IMR-90 (cell line): ENCODE measurements around the gene HPCAL4. TPM values are rescaled to one million over a fixed set of nuclear protein-coding genes. Genes with fewer than 3 reads are reported as not detected.

Source experiments
- ATAC-seq: fragments of 200-7000 bp; cut with Tn5 transposase; 2 replicates; pipeline ENCODE4 v1.9.1; 2020; ENCODE audit warnings: low read depth, mild to moderate bottlenecking, moderate library complexity
- BruUV-seq: library from RNA; stranded (reverse); fragments of 400-500 nt; replicated peaks from 2 replicates; lab custom pipeline; 2021; lab: Mats Ljungman, UMichigan
- CTCF ChIA-PET: fragments of 300-600 bp; formaldehyde crosslinking; extraction: SDS; loops from one replicate; lab custom pipeline; 2021; ENCODE audit warnings: antibody characterized with exemption; lab: Yijun Ruan, JAX
- POLR2A ChIA-PET: fragments of 300-600 bp; sonication (Branson Sonifier 250); formaldehyde crosslinking; loops from one replicate; lab custom pipeline; 2022; ENCODE audit warnings: antibody characterized with exemption; ENCODE audit not compliant: unreplicated experiment; lab: Charles Lee
- DNase-seq: peaks from one replicate; pipeline ENCODE4 v3.0.0; 2013
- H2AFZ ChIP-seq: replicated peaks from 2 replicates; pipeline ENCODE3; 2013; ENCODE audit warnings: low read length, mild to moderate bottlenecking; ENCODE audit not compliant: poor library complexity
- H2AK5ac ChIP-seq: 2 replicates; pipeline ENCODE4 v1.6.1; 2013; ENCODE audit warnings: low read depth, low read length, inconsistent platforms
- H2AK9ac ChIP-seq: replicated peaks from 2 replicates; pipeline ENCODE3; 2013; ENCODE audit warnings: mild to moderate bottlenecking, low read depth, low read length, moderate library complexity; ENCODE audit not compliant: poor library complexity
- H2BK120ac ChIP-seq: 2 replicates; pipeline ENCODE4 v1.6.1; 2013; ENCODE audit warnings: low read depth, low read length, inconsistent platforms
- H2BK15ac ChIP-seq: 3 replicates; pipeline ENCODE4 v1.6.1; 2013; ENCODE audit warnings: low read depth, low read length, inconsistent platforms
- H2BK20ac ChIP-seq: 2 replicates; pipeline ENCODE4 v1.6.1; 2013; ENCODE audit warnings: low read depth, mild to moderate bottlenecking, inconsistent platforms, low read length, moderate library complexity
- H2BK5ac ChIP-seq: 2 replicates; pipeline ENCODE4 v1.6.1; 2013; ENCODE audit warnings: mild to moderate bottlenecking, low read depth, low read length, inconsistent platforms; ENCODE audit not compliant: poor library complexity, severe bottlenecking
- H3K14ac ChIP-seq: replicated peaks from 2 replicates; pipeline ENCODE4 v1.6.1; 2013; ENCODE audit warnings: low read depth, low read length, inconsistent platforms
- H3K18ac ChIP-seq: 2 replicates; pipeline ENCODE4 v1.6.1; 2013; ENCODE audit warnings: low read depth, low read length, control low read depth
- H3K23ac ChIP-seq: 2 replicates; pipeline ENCODE4 v1.6.1; 2013; ENCODE audit warnings: low read depth, low read length, inconsistent platforms
- H3K27ac ChIP-seq: 2 replicates; pipeline ENCODE4 v1.5.1; 2013; ENCODE audit warnings: mild to moderate bottlenecking, control low read depth, low read length; ENCODE audit not compliant: insufficient read depth
- H3K27me3 ChIP-seq: 2 replicates; pipeline ENCODE4 v1.6.1; 2013; ENCODE audit warnings: low read length; ENCODE audit not compliant: control insufficient read depth, insufficient read depth
- H3K36me3 ChIP-seq: 2 replicates; pipeline ENCODE4 v1.6.1; 2013; ENCODE audit warnings: low read length, mixed read lengths; ENCODE audit not compliant: control insufficient read depth, insufficient read depth
- H3K4ac ChIP-seq: 2 replicates; pipeline ENCODE4 v1.6.1; 2013; ENCODE audit warnings: low read depth, low read length, inconsistent platforms
- H3K4me1 ChIP-seq: 2 replicates; pipeline ENCODE4 v1.6.1; 2013; ENCODE audit warnings: low read length, mixed read lengths; ENCODE audit not compliant: control insufficient read depth, insufficient read depth
- H3K4me2 ChIP-seq: 2 replicates; pipeline ENCODE4 v1.6.1; 2013; ENCODE audit warnings: low read depth, mild to moderate bottlenecking, control low read depth, low read length, moderate library complexity
- H3K4me3 ChIP-seq: 2 replicates; pipeline ENCODE4 v1.5.1; 2013; ENCODE audit warnings: low read depth, mild to moderate bottlenecking, control low read depth, low read length, moderate library complexity; ENCODE audit not compliant: insufficient read depth
- H3K56ac ChIP-seq: 2 replicates; pipeline ENCODE4 v1.6.1; 2013; ENCODE audit warnings: low read length, inconsistent platforms; ENCODE audit not compliant: insufficient read depth; ENCODE audit errors: extremely low read depth
- H3K79me1 ChIP-seq, 2 experiments: 2 replicates each; pipeline ENCODE4 v1.6.1; 2013; ENCODE audit warnings: low read length in 2 of 2, inconsistent platforms in 1 of 2, low read depth in 1 of 2
- H3K9ac ChIP-seq: 2 replicates; pipeline ENCODE4 v1.6.1; 2013; ENCODE audit warnings: low read depth, low read length, control low read depth
- H3K9me1 ChIP-seq: 2 replicates; pipeline ENCODE4 v1.6.1; 2013; ENCODE audit warnings: low read length, inconsistent platforms; ENCODE audit not compliant: insufficient read depth
- H3K9me3 ChIP-seq: 2 replicates; pipeline ENCODE4 v1.6.1; 2013; ENCODE audit warnings: low read length; ENCODE audit not compliant: control insufficient read depth, insufficient read depth
- H4K20me1 ChIP-seq: 2 replicates; pipeline ENCODE4 v1.6.1; 2013; ENCODE audit warnings: low read length, inconsistent platforms; ENCODE audit not compliant: insufficient read depth
- H4K5ac ChIP-seq: 2 replicates; pipeline ENCODE4 v1.6.1; 2013; ENCODE audit warnings: mild to moderate bottlenecking, low read depth, low read length, control low read depth
- H4K8ac ChIP-seq, 2 experiments: 2 replicates each; pipeline ENCODE4 v1.6.1; 2013; ENCODE audit warnings: low read depth in 2 of 2, low read length in 2 of 2, control low read depth in 1 of 2, inconsistent platforms in 1 of 2
- H4K91ac ChIP-seq: 2 replicates; pipeline ENCODE4 v1.6.1; 2013; ENCODE audit warnings: low read depth, low read length, inconsistent platforms; ENCODE audit not compliant: insufficient read depth
- BHLHE40 ChIP-seq: fragments of 150-350 bp; IDR thresholded peaks from 2 replicates; pipeline ENCODE4 v1.6.1; 2016; ENCODE audit warnings: mild to moderate bottlenecking, low read depth, low read length
- CEBPB ChIP-seq: IDR thresholded peaks from 2 replicates; pipeline ENCODE4 v1.6.1; 2012; ENCODE audit warnings: low read depth, low read length, improper control_type of control experiment
- CHD1 ChIP-seq: IDR thresholded peaks from 2 replicates; pipeline ENCODE4 v1.6.1; 2012; ENCODE audit warnings: low read depth, low read length, improper control_type of control experiment
- FOS ChIP-seq: fragments of 150-350 bp; IDR thresholded peaks from 2 replicates; pipeline ENCODE4 v1.6.1; 2016; ENCODE audit warnings: low read depth, low read length
- MAFK ChIP-seq: IDR thresholded peaks from 2 replicates; pipeline ENCODE4 v1.6.1; 2012; ENCODE audit warnings: low read depth, low read length, improper control_type of control experiment
- MAZ ChIP-seq: IDR thresholded peaks from 2 replicates; pipeline ENCODE4 v1.6.1; 2012; ENCODE audit warnings: low read depth, mild to moderate bottlenecking, low read length, improper control_type of control experiment, moderate library complexity, borderline replicate concordance
- MXI1 ChIP-seq: IDR thresholded peaks from 2 replicates; pipeline ENCODE4 v1.6.1; 2012; ENCODE audit warnings: low read depth, mild to moderate bottlenecking, low read length, moderate library complexity, borderline replicate concordance
- NFE2L2 ChIP-seq: fragments of 150-350 bp; IDR thresholded peaks from 2 replicates; pipeline ENCODE4 v1.6.1; 2016; ENCODE audit warnings: low read depth, mild to moderate bottlenecking, low read length
- POLR2A ChIP-seq: IDR thresholded peaks from 2 replicates; pipeline ENCODE4 v1.6.1; 2012; ENCODE audit warnings: mild to moderate bottlenecking, low read depth, low read length
- RAD21 ChIP-seq: IDR thresholded peaks from 2 replicates; pipeline ENCODE4 v1.6.1; 2012; ENCODE audit warnings: low read length, improper control_type of control experiment
- RCOR1 ChIP-seq: IDR thresholded peaks from 2 replicates; pipeline ENCODE4 v1.6.1; 2012; ENCODE audit warnings: mild to moderate bottlenecking, low read length, improper control_type of control experiment; ENCODE audit not compliant: insufficient replicate concordance
- RFX5 ChIP-seq: IDR thresholded peaks from 2 replicates; pipeline ENCODE4 v1.8.0; 2012; ENCODE audit warnings: low read depth, mild to moderate bottlenecking, low read length, moderate library complexity
- SMC3 ChIP-seq: fragments of 150-350 bp; IDR thresholded peaks from 2 replicates; pipeline ENCODE4 v1.6.1; 2016; ENCODE audit warnings: low read depth, mild to moderate bottlenecking, antibody characterized with exemption, low read length, moderate library complexity
- WGBS, 2 experiments: methylation state at CpG; one replicate each; pipeline versions ENCODE4 v1.1.5 to v1.1.7; 2013; ENCODE audit warnings: missing lambda C conversion rate in 2 of 2; ENCODE audit not compliant: insufficient read length in 1 of 2; ENCODE audit errors: extremely low coverage in 2 of 2; 5-methylcytosine and 5-hydroxymethylcytosine counted together
- dilution Hi-C: fragments of 300-500 bp; cut with HindIII; formaldehyde crosslinking; loops from one replicate; pipeline ENCODE4 v1.14.3; 2018; ENCODE audit warnings: low sequenced_read_pairs; ENCODE audit not compliant: unreplicated experiment
- in situ Hi-C: fragments of 300-500 bp; cut with MboI; formaldehyde crosslinking; loops from 3 replicates; pipeline ENCODE4 v1.14.3; 2019; ENCODE audit warnings: low sequenced_read_pairs, inconsistent platforms, mixed read lengths
- intact Hi-C: fragments of 100-400 bp; cut with micrococcal nuclease; formaldehyde crosslinking; loops from 2 replicates; pipeline ENCODE4 v1.10.0; 2022
- polyA plus RNA-seq, 3 experiments: library from polyadenylated mRNA; depleted of rRNA; stranded (reverse); fragments of >200 nt; gene quantifications; 2 replicates each; pipeline ENCODE4 v1.2.3, GENCODE V29; 2012; ENCODE audit warnings: low replicate concordance in 1 of 3
- total RNA-seq: library from RNA; depleted of rRNA; stranded (reverse); fragments of >200 nt; gene quantifications from 2 replicates; pipeline ENCODE4 v1.2.3, GENCODE V29; 2012
- TF ChIP-seq, protein P1 (sequence below): conservative IDR thresholded peaks from 2 replicates; pipeline ENCODE4 v1.5.1; 2012; ENCODE audit warnings: mild to moderate bottlenecking, low read depth, low read length, improper control_type of control experiment
- TF ChIP-seq, protein P2 (sequence below): fragments of 150-350 bp; IDR thresholded peaks from 2 replicates; pipeline ENCODE4 v1.6.1; 2017; ENCODE audit warnings: mild to moderate bottlenecking, antibody characterized with exemption, low read length, low read depth
- TF ChIP-seq, protein P3 (sequence below): fragments of 150-350 bp; IDR thresholded peaks from 2 replicates; pipeline ENCODE4 v1.6.1; 2016; ENCODE audit warnings: low read depth, mild to moderate bottlenecking, low read length, moderate library complexity, borderline replicate concordance

Gene HPCAL4
- total and polyA plus RNA-seq, 2 of the 4 experiments (the other 2 are of a cell fraction) = 0.02 TPM; not detected in 1

DNA sequence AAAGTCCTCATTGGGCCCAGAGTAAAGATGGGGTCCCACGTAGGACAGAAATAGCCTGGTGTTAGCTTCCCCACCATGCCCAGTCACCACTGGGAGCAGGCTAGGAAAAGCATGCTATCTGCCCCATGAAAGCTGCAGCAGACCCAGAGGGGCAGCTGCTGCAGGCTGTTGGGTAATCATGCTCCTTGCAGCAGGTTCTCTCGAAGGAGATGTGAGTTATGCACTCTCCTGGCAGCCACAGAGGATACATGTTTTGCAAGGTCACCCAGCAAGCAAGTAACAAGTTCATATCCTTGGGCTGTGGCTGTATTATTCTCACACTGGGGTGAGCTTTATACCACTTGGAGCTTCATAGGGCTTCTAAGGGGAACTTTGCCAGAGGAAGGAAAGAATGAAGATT lies 42.7 kb downstream of the HPCAL4 start:
- no peak for ATAC-seq
- H4K5ac ChIP-seq = no peak overlapping the region
- H3K4me2 ChIP-seq = no peak overlapping the region
- no peak overlapping the region for H2AFZ ChIP-seq
- TF ChIP-seq RCOR1 = no peak
- TF ChIP-seq RFX5 = no peak
- TF ChIP-seq SMC3 = no peak
- TF ChIP-seq BHLHE40 = no peak
- no peak for TF ChIP-seq MAFK
- no peak for TF ChIP-seq CHD1
- TF ChIP-seq NFE2L2 = no peak
- no peak for TF ChIP-seq RAD21
- TF ChIP-seq, protein P1, sequence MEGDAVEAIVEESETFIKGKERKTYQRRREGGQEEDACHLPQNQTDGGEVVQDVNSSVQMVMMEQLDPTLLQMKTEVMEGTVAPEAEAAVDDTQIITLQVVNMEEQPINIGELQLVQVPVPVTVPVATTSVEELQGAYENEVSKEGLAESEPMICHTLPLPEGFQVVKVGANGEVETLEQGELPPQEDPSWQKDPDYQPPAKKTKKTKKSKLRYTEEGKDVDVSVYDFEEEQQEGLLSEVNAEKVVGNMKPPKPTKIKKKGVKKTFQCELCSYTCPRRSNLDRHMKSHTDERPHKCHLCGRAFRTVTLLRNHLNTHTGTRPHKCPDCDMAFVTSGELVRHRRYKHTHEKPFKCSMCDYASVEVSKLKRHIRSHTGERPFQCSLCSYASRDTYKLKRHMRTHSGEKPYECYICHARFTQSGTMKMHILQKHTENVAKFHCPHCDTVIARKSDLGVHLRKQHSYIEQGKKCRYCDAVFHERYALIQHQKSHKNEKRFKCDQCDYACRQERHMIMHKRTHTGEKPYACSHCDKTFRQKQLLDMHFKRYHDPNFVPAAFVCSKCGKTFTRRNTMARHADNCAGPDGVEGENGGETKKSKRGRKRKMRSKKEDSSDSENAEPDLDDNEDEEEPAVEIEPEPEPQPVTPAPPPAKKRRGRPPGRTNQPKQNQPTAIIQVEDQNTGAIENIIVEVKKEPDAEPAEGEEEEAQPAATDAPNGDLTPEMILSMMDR = no peak
- TF ChIP-seq, protein P2, sequence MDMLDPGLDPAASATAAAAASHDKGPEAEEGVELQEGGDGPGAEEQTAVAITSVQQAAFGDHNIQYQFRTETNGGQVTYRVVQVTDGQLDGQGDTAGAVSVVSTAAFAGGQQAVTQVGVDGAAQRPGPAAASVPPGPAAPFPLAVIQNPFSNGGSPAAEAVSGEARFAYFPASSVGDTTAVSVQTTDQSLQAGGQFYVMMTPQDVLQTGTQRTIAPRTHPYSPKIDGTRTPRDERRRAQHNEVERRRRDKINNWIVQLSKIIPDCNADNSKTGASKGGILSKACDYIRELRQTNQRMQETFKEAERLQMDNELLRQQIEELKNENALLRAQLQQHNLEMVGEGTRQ = no peak
- no peak for TF ChIP-seq CEBPB
- TF ChIP-seq MAZ = no peak
- no peak for TF ChIP-seq FOS
- no peak for TF ChIP-seq MXI1
- no peak for TF ChIP-seq POLR2A
- TF ChIP-seq, protein P3, sequence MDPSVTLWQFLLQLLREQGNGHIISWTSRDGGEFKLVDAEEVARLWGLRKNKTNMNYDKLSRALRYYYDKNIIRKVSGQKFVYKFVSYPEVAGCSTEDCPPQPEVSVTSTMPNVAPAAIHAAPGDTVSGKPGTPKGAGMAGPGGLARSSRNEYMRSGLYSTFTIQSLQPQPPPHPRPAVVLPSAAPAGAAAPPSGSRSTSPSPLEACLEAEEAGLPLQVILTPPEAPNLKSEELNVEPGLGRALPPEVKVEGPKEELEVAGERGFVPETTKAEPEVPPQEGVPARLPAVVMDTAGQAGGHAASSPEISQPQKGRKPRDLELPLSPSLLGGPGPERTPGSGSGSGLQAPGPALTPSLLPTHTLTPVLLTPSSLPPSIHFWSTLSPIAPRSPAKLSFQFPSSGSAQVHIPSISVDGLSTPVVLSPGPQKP = no peak
- H3K79me1 ChIP-seq = no peaks in the 10 kb centered on the region
- H2BK20ac ChIP-seq = no peak overlapping the region
- H3K14ac ChIP-seq = no peak overlapping the region
- no peak overlapping the region for H3K4me3 ChIP-seq
- H2BK15ac ChIP-seq = no peak overlapping the region
- H3K56ac ChIP-seq = no peak overlapping the region
- H3K4me1 ChIP-seq = peaks cover 11% of the 10 kb centered on the region
- H3K9ac ChIP-seq = no peak overlapping the region
- no peaks in the 10 kb centered on the region for H3K36me3 ChIP-seq
- H4K8ac ChIP-seq = no peak overlapping the region
- DNase-seq = no peak
- no peak overlapping the region for H4K91ac ChIP-seq
- dilution Hi-C loops (no loop called here), intact Hi-C loops (no loop called here), in situ Hi-C loops (no loop called here)
- ChIA-PET POLR2A (no interaction called here), CTCF (interaction anchor here (0.9 to 1.3 kb wide), 2 partner anchors 24 to 42 kb away, joined by 3 to 4 read pairs; no protein-coding TSS in a partner anchor)
- H2BK120ac ChIP-seq = no peak overlapping the region
- WGBS, 2 experiments = no CpG with 5 or more reads among the region's 2 CpGs
- BruUV-seq = no TSS peak
- no peak overlapping the region for H2AK5ac ChIP-seq
- H3K9me3 ChIP-seq = no peaks in the 10 kb centered on the region
- H3K4ac ChIP-seq = no peak overlapping the region
- H4K20me1 ChIP-seq = no peaks in the 10 kb centered on the region
- no peak overlapping the region for H3K23ac ChIP-seq
- H3K18ac ChIP-seq = no peak overlapping the region
- H2BK5ac ChIP-seq = no peak overlapping the region
- peaks cover 2% of the 10 kb centered on the region; the same call in 1 of the 2 replicates for H3K27me3 ChIP-seq
- no peak overlapping the region for H2AK9ac ChIP-seq
- 0 out of 2 replicates have a peak, but pooled peaks cover 4% of the 10 kb centered on the region for H3K9me1 ChIP-seq
- H3K27ac ChIP-seq = no peak overlapping the region
